Activated T-cell treated with anti-CD3 and anti-CD28 coated beads, Interleukin-2, amount 50 U/mL, for 1 hour (primary cell): ENCODE measurements around the gene HERPUD1.
"Not testable (repeated sequence)": the region's sequence is repeated elsewhere in the genome, so short reads cannot be mapped to it uniquely, and the experiment has no call there.

Source experiments
- DNase-seq: peaks from one replicate; pipeline ENCODE4 v3.0.0-alpha.2; 2020

Gene HERPUD1

DNA sequence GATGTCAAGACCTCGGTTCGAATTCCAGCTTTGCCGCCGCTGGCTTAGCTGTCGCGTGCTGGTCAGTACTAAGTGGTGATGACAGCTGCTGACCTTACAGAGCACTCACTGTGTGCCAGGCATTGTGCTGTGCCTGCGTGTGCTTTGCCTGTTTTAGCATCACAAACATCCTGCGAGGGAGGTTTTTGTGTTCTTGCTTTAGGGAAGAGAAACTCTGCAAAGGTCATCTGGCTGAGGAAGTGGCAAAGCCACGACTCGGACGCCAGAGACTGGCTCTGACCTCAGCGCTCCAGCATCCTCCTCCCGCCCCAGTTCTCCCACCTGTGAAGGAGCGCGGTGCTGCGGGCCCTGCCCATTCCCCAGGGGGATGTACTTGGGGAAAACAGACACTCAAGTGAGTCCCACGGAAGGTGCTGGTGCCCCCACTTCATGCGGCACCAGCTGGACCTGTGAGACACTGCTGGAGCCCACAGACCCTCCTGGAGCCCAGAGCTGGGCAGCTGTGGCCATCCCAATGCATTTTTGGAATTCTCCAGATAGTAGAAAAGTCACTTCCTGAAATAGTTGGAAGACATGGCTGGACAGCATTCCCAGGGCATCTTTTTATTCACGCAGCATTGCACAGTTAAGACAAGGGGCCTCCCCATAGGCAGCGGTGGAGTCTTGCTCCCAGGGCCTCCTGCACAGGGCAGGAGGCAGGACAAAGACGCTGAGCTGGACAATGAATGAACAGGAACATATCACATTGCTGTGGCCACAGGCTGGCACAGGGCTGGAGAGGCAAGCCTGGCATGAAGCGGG, 20.0 kb upstream of the HERPUD1 start:
- no peak for DNase-seq

DNA sequence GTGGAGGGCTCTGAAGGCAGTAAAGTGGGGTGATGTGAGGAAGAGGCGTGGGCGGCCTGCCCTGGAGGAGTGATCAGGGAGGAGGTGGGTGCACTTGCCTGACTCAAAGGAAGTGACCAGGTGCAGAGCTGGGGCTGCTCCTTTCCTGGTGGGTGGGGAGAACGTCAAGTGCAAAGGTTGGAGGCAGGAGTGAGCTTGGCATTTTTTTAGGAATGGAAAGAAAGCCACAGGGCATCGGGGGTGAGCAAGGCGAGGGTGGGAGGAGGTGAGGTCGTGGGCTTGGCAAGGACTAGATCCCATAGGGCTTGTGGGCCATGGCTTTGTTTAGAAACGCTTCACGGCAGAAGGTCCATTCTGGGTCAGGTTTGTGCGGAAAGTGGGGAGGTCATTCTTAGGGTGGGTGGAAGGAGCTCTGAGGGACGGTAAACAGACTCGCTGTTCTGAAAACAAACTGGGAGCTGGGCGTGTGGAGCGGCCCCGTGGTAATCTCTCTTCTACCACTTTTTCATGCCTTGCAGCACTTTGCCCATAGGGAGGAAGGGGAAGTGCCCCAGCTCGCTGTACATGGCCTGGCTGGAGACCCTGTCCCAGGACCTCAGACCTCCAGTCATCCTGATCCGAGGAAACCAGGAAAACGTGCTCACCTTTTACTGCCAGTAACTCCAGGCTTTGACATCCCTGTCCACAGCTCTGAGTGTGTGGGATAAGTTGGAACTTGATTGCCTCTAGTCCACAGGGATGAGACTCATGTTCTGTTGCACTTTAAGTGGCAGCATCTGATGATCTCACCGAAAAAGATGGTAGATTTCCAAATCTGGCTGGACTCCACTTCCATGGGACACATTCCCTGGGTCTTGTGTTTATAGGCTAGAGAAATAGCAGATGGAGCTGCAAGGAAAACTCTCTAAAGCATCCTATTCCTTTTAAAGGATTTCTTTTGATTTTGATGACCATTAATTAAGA, 18.9 kb upstream of the HERPUD1 start:
- DNase-seq: no peak

DNA sequence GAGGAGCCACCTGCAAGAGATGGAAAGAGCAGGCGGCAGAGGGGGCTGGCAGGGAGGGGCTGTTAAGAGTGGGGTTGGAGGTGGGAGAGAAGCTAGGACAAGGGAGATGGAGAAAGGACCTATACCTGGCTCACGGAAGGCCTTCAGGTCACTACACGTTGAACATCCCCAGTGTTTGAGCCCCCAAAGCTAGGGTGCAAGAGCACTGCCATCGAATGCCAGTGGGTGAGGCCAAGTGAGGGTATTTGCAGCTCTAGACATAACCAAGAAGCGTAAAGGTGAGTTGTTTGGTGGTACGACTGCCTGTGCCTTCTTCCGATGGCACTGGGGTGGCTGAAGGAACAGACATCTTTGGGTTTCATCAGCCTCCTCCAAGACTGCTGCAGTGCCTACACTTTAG, 17.0 kb upstream of the HERPUD1 start:
- no peak for DNase-seq

DNA sequence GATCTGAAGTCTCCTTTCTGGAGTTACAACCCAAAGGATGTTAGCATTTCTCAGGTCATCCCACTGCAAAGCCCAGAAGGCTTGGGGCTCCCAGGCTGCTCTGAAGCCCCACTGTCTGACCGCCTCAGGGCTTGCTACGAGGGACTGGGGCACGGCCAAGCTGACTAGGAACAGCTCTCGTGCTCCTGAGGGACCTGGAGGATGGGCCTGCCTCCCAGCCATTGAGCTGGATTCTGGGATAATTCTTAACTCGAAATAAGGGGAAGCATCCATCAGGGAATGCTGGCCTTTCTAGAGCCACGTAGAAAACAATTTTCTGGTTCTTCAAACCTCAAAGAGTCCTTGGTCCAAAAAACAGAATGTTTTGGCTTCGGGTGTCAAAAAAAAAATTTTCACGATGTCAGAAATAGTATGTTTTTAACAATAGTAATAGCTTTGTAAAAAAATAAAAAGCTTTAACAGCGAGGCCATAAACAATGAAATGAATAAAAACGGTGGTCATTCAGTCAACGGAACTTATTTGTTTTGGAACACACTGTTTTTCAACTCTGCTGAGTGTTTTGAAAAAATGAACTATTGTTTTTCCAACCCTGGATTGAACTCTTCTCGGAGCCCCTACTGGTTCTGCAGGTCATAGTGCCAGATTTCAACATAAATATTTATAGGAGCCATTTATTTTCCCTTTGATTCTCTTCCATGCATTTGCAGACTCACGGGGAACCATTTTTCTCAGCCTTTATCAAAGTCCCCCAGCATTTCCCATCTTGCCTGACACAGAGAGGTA, 16.4 kb upstream of the HERPUD1 start:
- DNase-seq: no peak

DNA sequence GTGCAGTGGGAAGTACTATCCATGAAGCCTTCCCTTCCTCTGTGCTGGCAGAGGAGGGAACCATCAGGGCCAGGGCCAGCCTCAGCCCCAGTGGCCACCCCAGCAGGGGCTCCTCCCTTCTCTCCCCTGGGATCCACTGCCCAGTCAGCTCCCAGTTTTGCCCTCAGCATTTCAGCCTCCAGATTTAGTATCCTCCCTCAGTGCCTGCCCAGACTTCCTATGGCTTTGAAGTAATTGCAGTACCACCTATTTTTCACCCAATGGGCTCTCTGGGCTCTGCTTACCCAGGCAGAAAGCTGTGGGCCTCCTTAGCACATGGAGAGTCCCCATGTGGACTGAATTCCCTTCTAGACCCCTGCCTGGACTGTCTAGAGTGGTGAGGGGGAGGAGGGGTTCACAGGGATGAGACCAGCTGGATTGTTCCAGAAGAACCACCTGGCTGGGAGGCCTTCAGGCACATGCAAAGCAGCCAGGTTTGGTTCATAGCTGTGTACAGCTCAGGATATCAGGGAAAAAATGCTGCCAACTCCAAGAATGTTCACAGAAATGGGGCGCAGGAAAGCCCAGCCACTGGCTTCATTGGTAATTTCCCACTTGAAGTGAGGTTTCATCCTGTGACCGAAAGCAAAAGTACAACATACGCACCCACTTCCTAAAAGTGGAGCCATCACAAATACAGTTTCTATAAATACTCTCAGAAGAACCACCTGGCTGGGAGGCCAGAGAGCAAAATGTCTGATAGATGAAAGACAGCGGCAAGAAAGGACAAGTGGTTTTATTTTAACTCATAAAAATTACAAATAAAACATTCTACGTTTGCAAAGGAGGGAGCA, 15.2 kb upstream of the HERPUD1 start:
- no peak for DNase-seq

DNA sequence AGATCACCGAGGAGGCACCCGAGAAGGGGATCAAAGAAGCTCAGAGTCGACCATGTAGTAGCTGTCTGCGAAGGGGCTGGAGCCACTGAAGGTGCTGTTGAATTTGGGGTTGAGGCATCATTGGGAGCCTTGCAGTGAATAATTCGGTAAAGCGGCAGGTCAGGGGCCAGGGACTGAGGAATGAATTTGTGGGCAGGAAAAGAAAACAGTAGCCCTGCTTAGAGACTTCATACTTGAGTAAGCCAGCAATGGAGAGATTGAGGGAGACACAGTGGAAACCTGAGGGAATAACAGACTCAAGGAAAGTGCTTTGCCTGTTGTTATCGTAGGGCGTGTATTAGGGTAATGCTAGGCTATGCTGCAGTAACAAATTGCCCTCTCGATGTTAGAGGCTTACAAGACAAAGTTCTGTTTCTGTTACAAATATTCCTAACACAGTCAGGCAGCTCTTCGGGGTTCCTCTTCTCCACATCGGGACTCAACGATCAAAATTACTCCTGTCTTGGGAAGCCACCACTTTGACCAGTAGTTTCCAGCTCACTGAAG, 13.4 kb upstream of the HERPUD1 start:
- DNase-seq: no peak

DNA sequence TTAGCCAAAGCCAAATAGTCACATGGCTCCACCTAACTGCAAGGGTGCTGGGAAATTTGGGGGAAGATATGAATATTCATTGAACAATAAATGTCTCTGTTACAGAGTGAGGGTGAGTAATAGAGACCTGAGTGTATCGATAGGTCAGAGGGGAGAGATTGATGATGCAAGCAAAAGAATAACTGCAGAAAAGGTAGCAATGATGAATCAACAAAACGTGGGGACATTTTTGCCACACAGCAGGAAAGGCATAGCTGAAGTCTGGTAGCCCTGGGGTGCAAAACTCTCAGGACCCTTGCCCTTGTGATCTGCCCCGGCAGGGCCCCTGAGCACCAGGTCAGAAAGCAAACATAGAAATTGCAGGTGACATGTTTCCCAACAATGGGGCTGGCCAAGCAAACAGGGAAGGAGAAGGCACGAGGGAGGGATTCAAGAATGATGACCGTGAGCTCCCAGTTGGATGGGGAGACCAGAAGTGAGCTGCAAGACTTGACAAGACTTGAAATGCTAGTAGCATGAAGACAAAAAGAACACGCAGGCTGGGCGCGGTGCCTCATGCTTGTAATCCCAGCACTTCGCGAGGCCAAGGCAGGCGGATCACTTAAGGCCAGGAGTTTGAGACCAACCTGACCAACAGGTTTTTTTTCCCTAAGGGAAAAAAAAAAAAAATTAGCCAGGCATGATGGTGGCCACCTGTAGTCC, 12.7 kb upstream of the HERPUD1 start:
- no peak for DNase-seq

DNA sequence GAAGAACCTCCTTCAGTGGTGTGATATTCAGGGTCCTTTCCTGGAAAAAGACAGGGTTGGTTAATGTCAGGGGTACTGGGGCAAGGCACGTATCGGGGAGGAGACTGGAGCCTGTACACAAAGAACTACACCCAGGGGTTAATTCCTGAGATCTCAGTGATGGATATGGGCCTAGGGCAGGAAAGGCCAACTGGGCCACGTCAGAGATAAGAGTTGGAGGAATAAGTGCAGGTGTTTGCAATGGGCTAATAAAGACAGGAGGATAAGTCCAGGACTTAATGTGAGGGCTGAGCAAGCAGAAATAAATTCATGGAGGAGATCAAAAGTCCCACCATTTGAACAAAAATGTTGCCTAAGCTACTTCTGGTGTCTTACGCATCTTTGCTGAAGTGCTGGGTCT, 10.4 kb upstream of the HERPUD1 start:
- DNase-seq: no peak

DNA sequence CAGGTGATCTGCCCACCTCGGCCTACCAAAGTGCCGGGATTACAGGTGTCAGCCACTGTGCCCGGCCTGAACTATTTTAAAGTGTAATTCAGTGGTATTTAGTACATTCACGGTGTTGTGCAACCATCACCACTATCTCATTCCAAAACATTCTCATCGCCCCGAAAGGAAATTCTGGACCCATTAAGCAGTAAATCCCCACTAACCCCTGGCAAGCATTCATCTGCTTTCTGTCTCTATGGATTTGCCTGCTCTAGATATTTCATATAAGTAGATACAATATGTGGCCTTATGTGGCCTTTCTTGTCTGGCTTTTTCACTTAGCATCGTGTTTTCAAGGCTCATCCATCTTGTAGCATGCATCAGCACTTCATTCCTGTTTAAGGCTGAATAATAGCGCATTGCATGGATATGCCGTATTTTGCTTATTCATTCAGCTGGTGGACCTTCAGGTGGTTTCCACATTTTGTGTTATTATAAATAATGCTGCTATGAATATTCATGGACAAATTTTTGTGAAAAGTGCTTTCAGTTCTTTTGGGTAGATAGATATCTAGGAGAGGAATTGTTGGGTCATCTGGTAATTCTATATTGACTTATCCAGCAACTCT, 8.4 kb upstream of the HERPUD1 start:
- no peak for DNase-seq

DNA sequence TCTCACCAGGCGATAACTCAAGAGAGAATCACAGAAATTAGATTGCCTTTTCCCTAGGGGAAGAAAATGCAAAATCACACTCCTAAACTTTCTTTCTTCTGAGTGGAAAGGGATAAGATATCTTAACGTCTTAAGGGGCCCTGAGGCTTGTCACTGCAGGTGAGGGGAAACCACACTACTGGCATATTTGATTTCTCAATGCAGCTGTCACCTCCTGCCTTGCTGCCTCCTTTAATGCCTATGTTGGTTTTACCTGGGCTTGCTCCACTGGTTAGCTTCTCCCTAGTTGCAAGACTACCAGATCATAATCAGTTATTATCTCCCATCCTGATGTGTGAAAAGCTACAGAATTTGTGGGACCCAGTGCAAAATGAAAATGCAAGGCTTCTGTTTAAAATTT, 4.5 kb upstream of the HERPUD1 start:
- no peak for DNase-seq

DNA sequence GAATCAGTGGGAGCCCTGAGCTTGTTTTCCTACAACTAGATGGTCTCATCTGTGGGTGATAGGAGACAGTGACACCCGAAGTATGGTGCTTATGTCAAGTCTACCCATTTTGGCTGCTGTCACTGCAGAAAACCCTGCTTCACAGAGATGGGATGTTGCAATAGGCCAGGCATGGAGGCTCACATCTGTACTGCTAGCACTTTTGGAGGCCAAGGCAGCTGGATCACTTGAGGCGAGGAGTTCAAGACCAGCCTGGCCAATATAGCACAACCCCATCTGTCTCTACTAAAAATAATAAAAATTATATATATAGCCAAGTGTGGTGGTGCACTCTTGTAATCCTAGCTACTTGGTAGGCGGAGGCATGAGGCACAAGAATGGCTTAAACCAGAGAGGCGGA, 2.3 kb upstream of the HERPUD1 start:
- no peak for DNase-seq

DNA sequence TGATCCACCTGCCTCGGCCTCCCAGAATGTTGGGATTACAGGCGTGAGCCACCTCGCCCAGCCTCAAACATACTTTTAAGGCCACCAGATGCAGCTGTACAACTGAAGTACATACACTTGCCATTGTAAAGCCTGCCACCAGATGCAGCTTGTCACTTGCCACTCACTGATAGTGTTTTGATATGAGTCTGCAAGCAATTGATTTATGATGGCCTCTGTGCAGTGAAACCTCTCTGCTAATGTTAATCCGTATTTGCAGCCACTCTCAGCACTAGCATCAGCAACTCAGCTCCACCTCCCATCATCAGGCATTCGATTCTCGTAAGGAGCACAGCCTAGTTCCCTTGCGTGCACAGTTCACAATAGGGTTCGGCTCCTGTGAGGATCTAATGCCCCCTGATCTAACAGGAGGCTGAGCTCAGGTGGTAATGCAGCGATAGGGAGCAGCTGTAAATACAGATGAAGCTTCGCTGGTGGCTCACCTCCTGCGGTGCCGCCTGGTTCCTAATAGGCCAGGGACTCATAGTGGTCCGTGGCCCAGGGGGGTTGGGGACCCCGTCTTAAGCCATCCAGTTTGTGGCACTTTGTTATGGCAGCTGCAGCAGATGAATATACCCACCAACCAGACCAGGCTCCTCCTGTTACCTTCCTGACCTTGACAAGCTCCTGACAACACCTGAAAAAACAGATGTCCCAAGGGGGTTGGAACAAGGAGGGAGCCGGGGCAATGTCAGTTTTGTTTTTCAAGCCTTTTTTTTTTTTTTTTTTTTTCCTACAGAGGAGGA, 1.3 kb upstream of the HERPUD1 start:
- no peak for DNase-seq

DNA sequence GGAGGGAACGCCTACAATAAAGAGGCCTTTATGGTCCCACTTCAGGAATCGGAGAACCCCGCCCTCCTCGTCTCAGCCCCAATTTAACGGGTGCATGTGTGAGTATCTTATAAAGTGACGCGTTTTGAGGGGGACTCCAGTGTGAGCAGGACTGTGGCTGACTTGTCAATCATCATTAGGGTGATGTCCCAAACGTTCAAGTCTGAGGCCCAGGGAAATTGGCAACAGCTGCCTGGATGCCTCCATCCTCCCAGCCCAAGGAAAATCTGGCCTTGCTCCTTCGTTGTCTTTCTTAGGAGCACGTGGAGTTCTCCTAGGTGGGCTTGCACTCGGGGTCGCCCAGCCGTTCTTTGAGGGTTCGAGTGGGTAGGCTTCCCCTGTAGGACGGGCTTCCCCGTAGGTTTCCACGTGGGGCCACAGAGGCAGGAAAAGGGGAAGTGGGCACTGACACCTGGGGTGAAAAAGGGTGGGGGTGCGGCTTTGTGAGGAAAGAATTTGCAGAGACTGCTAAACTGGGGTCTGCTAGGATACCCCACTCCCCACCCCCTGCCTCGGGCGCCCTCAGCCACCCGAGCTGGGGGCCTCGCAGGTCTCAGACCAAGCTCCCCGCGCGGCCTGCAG, 561 bp upstream of the HERPUD1 start:
- DNase-seq: no peak

DNA sequence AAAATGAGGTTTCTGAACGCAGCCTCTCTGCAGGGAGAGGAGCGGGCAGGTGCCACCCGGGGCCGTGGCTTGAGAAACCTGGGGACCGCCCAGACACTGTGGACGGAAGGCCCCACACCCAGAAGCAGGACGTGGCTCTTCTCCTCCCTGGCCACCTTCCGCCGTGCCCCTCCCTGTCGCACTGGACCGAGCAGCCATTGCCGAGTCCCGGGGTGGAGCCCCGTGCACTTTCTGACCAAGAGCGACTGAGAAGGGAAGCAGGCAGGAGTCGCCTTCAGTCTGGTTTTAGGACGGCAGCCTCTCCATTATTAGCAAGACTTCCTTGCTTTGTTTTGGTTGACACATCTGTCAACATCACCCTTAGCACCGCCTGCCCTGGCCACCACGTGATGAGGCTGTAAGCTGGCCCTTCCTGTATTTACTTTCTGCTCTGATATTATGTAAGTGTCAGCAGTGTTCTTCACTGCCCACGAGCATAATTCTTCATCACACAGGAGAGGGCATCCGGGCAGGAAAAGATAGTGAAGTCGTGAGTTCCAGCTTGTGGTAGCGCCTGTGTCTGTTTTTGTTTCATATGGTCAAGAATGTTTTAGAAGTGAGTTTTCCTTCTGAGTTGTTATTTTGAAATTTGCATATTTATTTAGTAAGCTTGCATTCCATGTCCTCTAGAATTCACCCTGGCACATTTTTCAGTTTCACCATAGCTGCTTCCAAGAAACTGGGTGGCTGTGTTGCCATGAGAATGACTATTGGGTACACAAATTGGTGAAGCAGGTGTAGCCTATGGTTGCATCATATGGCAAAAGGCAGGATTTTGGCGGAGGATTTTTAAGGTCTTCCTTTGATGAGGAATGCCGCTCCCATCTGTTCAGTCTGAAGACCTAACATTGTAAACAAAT, 1.0 kb downstream of the HERPUD1 start:
- peak; percentile 44 for DNase-seq

DNA sequence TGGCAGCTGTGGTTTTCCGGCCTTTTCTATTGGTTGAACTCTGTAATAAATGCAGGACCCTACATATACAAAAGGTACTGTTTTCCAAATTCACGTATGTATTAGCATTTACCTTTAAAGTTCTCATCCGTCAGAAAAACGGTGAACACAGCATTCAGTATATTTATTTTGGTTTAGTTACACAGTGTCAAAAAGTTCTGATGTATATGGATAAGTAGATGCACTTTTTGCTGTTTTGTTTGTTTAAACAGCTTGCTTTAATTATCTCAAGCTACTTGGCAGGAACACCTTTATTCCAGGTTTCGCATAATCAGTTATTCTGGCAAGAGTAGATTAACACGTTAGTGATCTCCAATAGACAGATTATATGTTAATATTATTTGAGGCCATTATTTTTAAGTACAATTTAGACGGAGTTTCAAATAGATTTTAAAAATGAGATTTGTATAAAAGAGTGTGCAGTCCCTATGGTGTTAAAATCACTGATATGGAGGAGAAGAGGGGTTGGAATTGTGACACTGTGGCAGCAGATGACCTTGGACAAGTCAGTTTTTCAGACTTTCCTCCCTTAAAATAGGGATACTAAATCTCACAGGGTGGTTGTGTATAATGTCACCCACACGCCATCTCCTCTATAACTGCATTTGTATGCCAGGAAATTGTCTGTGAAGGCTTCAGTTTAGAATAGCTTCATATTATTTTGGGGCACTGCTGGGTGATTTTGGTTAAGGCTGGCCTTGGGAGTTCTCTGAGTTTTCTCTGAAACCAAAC, 2.1 kb downstream of the HERPUD1 start:
- DNase-seq: no peak

DNA sequence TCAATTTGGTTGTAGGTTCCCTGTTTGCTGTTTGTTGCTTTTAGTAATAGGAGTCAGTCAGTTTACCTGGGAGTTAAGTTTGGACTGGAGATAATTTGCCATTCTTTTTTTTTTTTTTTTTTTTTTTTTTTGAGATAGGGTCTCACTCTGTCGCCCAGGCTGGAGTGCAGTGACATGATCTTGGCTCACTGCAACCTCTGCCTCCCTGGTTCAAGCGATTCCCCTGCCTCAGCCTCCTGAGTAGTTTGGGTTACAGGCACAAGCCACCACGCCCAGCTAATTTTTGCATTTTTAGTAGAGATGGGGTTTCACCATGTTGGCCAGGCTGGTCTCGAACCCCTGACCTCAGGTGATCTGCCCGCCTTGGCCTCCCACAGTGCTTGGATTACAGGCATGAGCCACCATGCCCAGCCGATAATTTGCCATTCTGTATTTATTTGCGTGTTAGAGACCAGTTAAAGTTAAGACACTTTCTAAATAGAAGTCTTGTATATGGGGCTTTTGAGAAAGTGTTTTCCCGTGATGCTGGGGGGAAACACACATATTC, 2.7 kb downstream of the HERPUD1 start:
- not testable (repeated sequence) for DNase-seq

DNA sequence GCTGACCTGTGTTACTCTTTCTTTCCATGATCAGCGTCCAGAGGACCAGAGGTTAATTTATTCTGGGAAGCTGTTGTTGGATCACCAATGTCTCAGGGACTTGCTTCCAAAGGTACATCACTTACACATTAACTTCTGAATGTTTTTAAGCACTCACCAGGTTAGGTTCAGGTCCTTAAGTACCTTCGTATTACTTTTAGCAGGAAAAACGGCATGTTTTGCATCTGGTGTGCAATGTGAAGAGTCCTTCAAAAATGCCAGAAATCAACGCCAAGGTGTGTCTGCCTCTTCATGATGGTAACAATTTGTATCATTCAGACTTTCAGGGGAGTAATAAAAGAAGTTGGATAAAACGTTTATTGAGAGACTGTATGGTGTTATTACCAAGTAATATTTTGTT, 3.3 kb downstream of the HERPUD1 start:
- no peak for DNase-seq
